ENCODE measurements around the gene SSR1. TPM values are rescaled to one million over a fixed set of nuclear protein-coding genes. Genes with fewer than 3 reads are reported as not detected.

The SSR1 gene
- total and polyA plus RNA-seq, 9 of the 15 experiments (the other 6 are each of a cell fraction or from before 2014, with no cell fraction given) = 87.7 to 220 (median 144) TPM

GRCh38 chr6:7254980-7255835, 57.8 kb downstream of the SSR1 start (continued):
- TF ChIP-seq ATF3 (IDR thresholded peaks at IDR 0.05) (peak; percentile 10; the same call in 1 of the 2 replicates), ATF3 (CRISPR knock-in tag; conservative IDR thresholded peaks at IDR 0.05) (no peak), ZNF592 (IDR thresholded peaks at IDR 0.05) (peak; percentile 85), C11orf30 (IDR thresholded peaks at IDR 0.05; ENCODE audit: low read depth) (peak; percentile 89), ZNF280B (CRISPR knock-in tag; IDR thresholded peaks at IDR 0.05) (no peak), BMI1 (IDR thresholded peaks at IDR 0.05; ENCODE audit: low read length) (no peak), CBFA2T3 (IDR thresholded peaks at IDR 0.05) (no peak), CXXC5 (CRISPR knock-in tag; IDR thresholded peaks at IDR 0.05) (peak; percentile 31; the same call in 1 of the 2 replicates), JUND (IDR thresholded peaks at IDR 0.05; ENCODE audit: borderline replicate concordance, low read depth, low read length) (no peak), JUND (tag; IDR thresholded peaks at IDR 0.05; ENCODE audit: borderline replicate concordance, low read depth, low read length) (peak; percentile 58; the same call in 1 of the 3 replicates), CEBPB (tag; IDR thresholded peaks at IDR 0.05) (no peak), TCF7L2 (IDR thresholded peaks at IDR 0.05; ENCODE audit: low read depth, low read length) (no peak), TEAD2 (tag; IDR thresholded peaks at IDR 0.05) (0 out of 2 replicates have a peak, but pooled peaks have one; percentile 36), NR0B1 (IDR thresholded peaks at IDR 0.05; ENCODE audit: partially characterized antibody) (no peak), ZNF780A (CRISPR knock-in tag; IDR thresholded peaks at IDR 0.05) (no peak), NFE2 (IDR thresholded peaks at IDR 0.05; ENCODE audit: low read depth) (peak; percentile 96), MIER1 (IDR thresholded peaks at IDR 0.05; ENCODE audit: low read depth) (no peak), TBP (optimal IDR thresholded peaks at IDR 0.05; ENCODE audit: low read depth, low read length) (no peak)
